H9 (cell line): Measurements from ENCODE around the gene CD164. TPM values are rescaled to one million over a fixed set of nuclear protein-coding genes. Genes with fewer than 3 reads are reported as not detected.

Source experiments
- DNase-seq: peaks from one replicate; pipeline ENCODE4 v3.0.0-alpha.2; 2017
- H2AFZ ChIP-seq: one replicate; pipeline ENCODE4 v1.6.1; 2013; ENCODE audit warnings: mild to moderate bottlenecking, low read length, control low read depth, moderate library complexity
- H2AK5ac ChIP-seq: 2 replicates; pipeline ENCODE4 v1.6.1; 2013; ENCODE audit warnings: low read length, control low read depth, mixed read lengths; ENCODE audit not compliant: insufficient read length
- H2BK120ac ChIP-seq: one replicate; pipeline ENCODE4 v1.6.1; 2013; ENCODE audit warnings: low read depth, mild to moderate bottlenecking, low read length, control low read depth, inconsistent platforms; ENCODE audit not compliant: poor library complexity, severe bottlenecking
- H2BK12ac ChIP-seq: 2 replicates; pipeline ENCODE4 v1.6.1; 2013; ENCODE audit warnings: low read length, control low read depth, mixed read lengths, low read depth; ENCODE audit not compliant: insufficient read length
- H2BK15ac ChIP-seq: 2 replicates; pipeline ENCODE4 v1.6.1; 2013; ENCODE audit warnings: low read depth, low read length, control low read depth
- H2BK20ac ChIP-seq: one replicate; pipeline ENCODE4 v1.6.1; 2013; ENCODE audit warnings: low read depth, mild to moderate bottlenecking, low read length, control low read depth, inconsistent platforms; ENCODE audit not compliant: poor library complexity, severe bottlenecking
- H2BK5ac ChIP-seq: 2 replicates; pipeline ENCODE4 v1.6.1; 2013; ENCODE audit warnings: low read length, control low read depth, mixed read lengths; ENCODE audit not compliant: insufficient read length
- H3K14ac ChIP-seq: 2 replicates; pipeline ENCODE4 v1.6.1; 2013; ENCODE audit warnings: low read length, control low read depth; ENCODE audit not compliant: insufficient read depth
- H3K18ac ChIP-seq: 2 replicates; pipeline ENCODE4 v1.6.1; 2013; ENCODE audit warnings: low read depth, mild to moderate bottlenecking, mixed read lengths, low read length, control low read depth; ENCODE audit not compliant: insufficient read length
- H3K23ac ChIP-seq: 2 replicates; pipeline ENCODE4 v1.6.1; 2013; ENCODE audit warnings: low read length, control low read depth, mixed read lengths, low read depth; ENCODE audit not compliant: insufficient read length
- H3K23me2 ChIP-seq: 2 replicates; pipeline ENCODE4 v1.6.1; 2013; ENCODE audit warnings: low read depth, mild to moderate bottlenecking, mixed read lengths, low read length, control low read depth; ENCODE audit not compliant: insufficient read length, poor library complexity, severe bottlenecking
- H3K27ac ChIP-seq: 2 replicates; pipeline ENCODE4 v1.5.1; 2013; ENCODE audit warnings: low read length, control low read depth, mixed read lengths, low read depth; ENCODE audit not compliant: insufficient read length
- H3K27me3 ChIP-seq: 2 replicates; pipeline ENCODE4 v1.6.1; 2013; ENCODE audit warnings: low read length, control low read depth, inconsistent platforms; ENCODE audit not compliant: insufficient read depth
- H3K4ac ChIP-seq: 2 replicates; pipeline ENCODE4 v1.6.1; 2013; ENCODE audit warnings: low read depth, mild to moderate bottlenecking, control low read depth, inconsistent platforms, low read length, moderate library complexity
- H3K4me1 ChIP-seq: 2 replicates; pipeline ENCODE4 v1.6.1; 2013; ENCODE audit warnings: low read length, control low read depth, inconsistent platforms; ENCODE audit not compliant: insufficient read depth
- H3K4me2 ChIP-seq: 2 replicates; pipeline ENCODE4 v1.6.1; 2013; ENCODE audit warnings: low read length, control low read depth, mixed read lengths; ENCODE audit not compliant: insufficient read length, insufficient read depth
- H3K56ac ChIP-seq: 2 replicates; pipeline ENCODE4 v1.6.1; 2013; ENCODE audit warnings: low read depth, mild to moderate bottlenecking, mixed read lengths, low read length, control low read depth; ENCODE audit not compliant: insufficient read length
- H3K79me1 ChIP-seq: 2 replicates; pipeline ENCODE4 v1.6.1; 2013; ENCODE audit warnings: low read depth, mild to moderate bottlenecking, moderate library complexity, low read length, control low read depth, inconsistent platforms; ENCODE audit not compliant: insufficient read depth, poor library complexity, severe bottlenecking
- H3K79me2 ChIP-seq: 2 replicates; pipeline ENCODE4 v1.6.1; 2013; ENCODE audit warnings: low read length, control low read depth, inconsistent platforms; ENCODE audit not compliant: insufficient read depth
- H3K9ac ChIP-seq: 2 replicates; pipeline ENCODE4 v1.6.1; 2013; ENCODE audit warnings: low read length, control low read depth, mixed read lengths; ENCODE audit not compliant: insufficient read length; ENCODE audit errors: extremely low read depth
- H3K9me3 ChIP-seq: one replicate; pipeline ENCODE4 v1.6.1; 2013; ENCODE audit warnings: low read depth, low read length, inconsistent platforms; ENCODE audit not compliant: control insufficient read depth
- H3T11ph ChIP-seq: one replicate; pipeline ENCODE4 v1.6.1; 2013; ENCODE audit warnings: mild to moderate bottlenecking, low read length, control low read depth, inconsistent platforms
- H4K20me1 ChIP-seq: one replicate; pipeline ENCODE4 v1.6.1; 2013; ENCODE audit not compliant: control insufficient read depth, insufficient read length, insufficient read depth
- H4K5ac ChIP-seq: 2 replicates; pipeline ENCODE4 v1.6.1; 2013; ENCODE audit warnings: low read depth, mild to moderate bottlenecking, mixed read lengths, low read length, control low read depth; ENCODE audit not compliant: insufficient read length
- H4K8ac ChIP-seq: replicated peaks from 2 replicates; pipeline ENCODE4 v1.6.1; 2013; ENCODE audit warnings: low read length, control low read depth, mixed read lengths, low read depth; ENCODE audit not compliant: insufficient read length
- H4K91ac ChIP-seq: 2 replicates; pipeline ENCODE4 v1.6.1; 2013; ENCODE audit warnings: low read depth, mild to moderate bottlenecking, moderate library complexity, mixed read lengths, low read length, control low read depth; ENCODE audit not compliant: insufficient read length
- H3K27ac Mint-ChIP-seq, 3 experiments: 2 replicates in 2 of 3; 3 replicates in 1 of 3; pipeline ENCODE4 v1.8.0; 2020 to 2021; ENCODE audit warnings: mixed read lengths in 3 of 3, mild to moderate bottlenecking in 1 of 3, moderate library complexity in 1 of 3
- H3K27me3 Mint-ChIP-seq: 2 replicates; pipeline ENCODE4 v1.8.0; 2021; ENCODE audit warnings: low read depth, mild to moderate bottlenecking, moderate library complexity, mixed read lengths
- H3K36me3 Mint-ChIP-seq, 3 experiments: 2 replicates in 2 of 3; 3 replicates in 1 of 3; pipeline ENCODE4 v1.8.0; 2020 to 2021; ENCODE audit warnings: low read depth in 3 of 3, mixed read lengths in 3 of 3; ENCODE audit not compliant: insufficient read depth in 1 of 3
- H3K4me1 Mint-ChIP-seq, 2 experiments: 2 replicates each; pipeline ENCODE4 v1.8.0; 2020; ENCODE audit warnings: mixed read lengths in 2 of 2
- H3K4me3 Mint-ChIP-seq, 2 experiments: 2 replicates in 1 of 2; 3 replicates in 1 of 2; pipeline ENCODE4 v1.8.0; 2020 to 2021; ENCODE audit warnings: mild to moderate bottlenecking in 2 of 2, mixed read lengths in 2 of 2, moderate library complexity in 1 of 2
- H3K9me3 Mint-ChIP-seq, 2 experiments: 2 replicates in 1 of 2; 3 replicates in 1 of 2; pipeline ENCODE4 v1.8.0; 2020; ENCODE audit warnings: mild to moderate bottlenecking in 2 of 2, mixed read lengths in 2 of 2, moderate library complexity in 1 of 2
- CTCF ChIP-seq: fragments of 200-600 bp; sonication (generic); conservative IDR thresholded peaks from 3 replicates; pipeline ENCODE4 v1.8.0; 2021; ENCODE audit warnings: antibody characterized with exemption, mild to moderate bottlenecking
- WGBS: extraction: QIAGEN DNeasy Blood & Tissue Kit; methylation state at CpG from one replicate; pipeline ENCODE4 v1.1.7; 2013; ENCODE audit warnings: missing lambda C conversion rate, low lambda C conversion rate, mixed read lengths; ENCODE audit not compliant: insufficient read length; ENCODE audit errors: extremely low coverage; 5-methylcytosine and 5-hydroxymethylcytosine counted together
- total RNA-seq: library from RNA; stranded (reverse); gene quantifications from 2 replicates; pipeline ENCODE4 v1.2.1, GENCODE V29; 2021

CD164 gene
- total RNA-seq, 1 experiment from 2014 or later = 130 TPM

DNA sequence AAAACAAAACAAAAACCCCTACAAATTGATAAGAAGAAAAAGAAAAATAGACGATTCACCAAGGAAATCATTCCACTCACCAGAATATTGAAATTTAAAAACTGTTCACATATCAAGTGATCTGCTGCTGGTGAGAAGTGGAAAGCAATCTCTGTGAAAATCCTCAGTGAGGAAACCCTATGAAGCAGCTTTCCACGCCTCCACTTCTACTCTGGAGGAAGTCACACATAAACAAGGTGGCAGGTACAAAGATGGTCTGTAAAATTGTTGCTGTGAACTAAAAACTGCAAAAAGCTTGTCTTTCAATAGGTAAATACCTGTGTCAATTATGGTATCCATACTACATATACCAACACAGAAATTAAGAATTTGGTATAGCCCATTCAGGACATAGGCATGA is 18.5 kb downstream of the CD164 start:
- Mint-ChIP-seq H3K27ac (no peak overlapping the region), H3K27me3 (no peaks in the 10 kb centered on the region), H3K4me3 (no peak overlapping the region), H3K36me3 (peaks cover 66 to 86% (median 76%) of the 10 kb centered on the region in 3 experiments), H3K9me3 (peaks cover 0 to 2% of the 10 kb centered on the region in 2 experiments; a peak in 4 of 5 replicates), H3K4me1 (no peaks in the 10 kb centered on the region)
- Histone ChIP-seq H3K56ac (no peak overlapping the region), H3K79me2 (no peaks in the 10 kb centered on the region), H2BK5ac (no peak overlapping the region), H3K4me2 (no peak overlapping the region), H2BK15ac (no peak overlapping the region), H3K14ac (no peak overlapping the region), H2BK120ac (no peak overlapping the region), H3K18ac (no peak overlapping the region), H4K20me1 (no peaks in the 10 kb centered on the region), H3T11ph (no peak overlapping the region), H4K8ac (no peak overlapping the region), H3K4ac (no peak overlapping the region), H2BK20ac (no peak overlapping the region), H3K9me3 (no peaks in the 10 kb centered on the region), H2AK5ac (no peak overlapping the region), H4K5ac (no peak overlapping the region), H3K23me2 (no peaks in the 10 kb centered on the region), H3K4me1 (no peaks in the 10 kb centered on the region), H4K91ac (no peak overlapping the region), H3K79me1 (no peaks in the 10 kb centered on the region), H3K23ac (no peak overlapping the region), H3K27ac (no peak overlapping the region), H3K27me3 (no peaks in the 10 kb centered on the region), H2BK12ac (no peak overlapping the region), H2AFZ (no peak overlapping the region), H3K9ac (no peak overlapping the region)
- no CpG with 5 or more reads among the region's 2 CpGs for WGBS
- TF ChIP-seq CTCF = no peak
- DNase-seq = no peak
